ENCODE measurements around the gene CSRP1. TPM values are rescaled to one million over a fixed set of nuclear protein-coding genes. Genes with fewer than 3 reads are reported as not detected.
A peak's percentile ranks its signal among the peaks of the same experiment; 100 is the strongest.

The CSRP1 gene
- total and polyA plus RNA-seq, 9 of the 15 experiments (the other 6 are each of a cell fraction or from before 2014, with no cell fraction given): 6.8 to 39.4 (median 23.7) TPM

GRCh38 chr1:201499795-201500669 is 6.9 kb downstream of the CSRP1 start (continued):
- TF ChIP-seq CREB5 (CRISPR knock-in tag; IDR thresholded peaks at IDR 0.05) (no peak), TGIF2 (CRISPR knock-in tag; IDR thresholded peaks at IDR 0.05) (no peak), BCOR (IDR thresholded peaks at IDR 0.05) (peak; percentile 81), SNRNP70 (optimal IDR thresholded peaks at IDR 0.05; ENCODE audit: low read depth, low read length) (no peak), PHF8 (IDR thresholded peaks at IDR 0.05; ENCODE audit: borderline replicate concordance, low read length) (no peak), PRMT5 (CRISPR knock-in tag; IDR thresholded peaks at IDR 0.05) (0 out of 2 replicates have a peak, but pooled peaks have one; percentile 31), GTF2E2 (tag; IDR thresholded peaks at IDR 0.05) (no peak), ZFP36 (IDR thresholded peaks at IDR 0.05; ENCODE audit: low read depth, low read length, partially characterized antibody) (peak; percentile 59), LARP7 (IDR thresholded peaks at IDR 0.05) (no peak)

GRCh38 chr1:201499191-201499590 is 7.7 kb downstream of the CSRP1 start:
- 33% methylated on average over 3 of the region's 3 CpGs for WGBS (ENCODE audit: insufficient coverage, low coverage, missing lambda C conversion rate)
- H3K4me1 ChIP-seq (replicated peaks in 1 of 2; ENCODE audit: control insufficient read depth in 2 of 2, insufficient read depth in 2 of 2, low read length in 2 of 2): peaks cover 0 to 3% of the 10 kb centered on the region in 2 experiments; a peak in 3 of 5 replicates
- H3K9me1 ChIP-seq (ENCODE audit: control insufficient read depth, insufficient read depth, low read length): no peaks in the 10 kb centered on the region
- CTCF ChIA-PET (ENCODE audit: low intra/inter-chr PET ratio): no interaction called here
- no peak for TF ChIP-seq RNF2 (IDR thresholded peaks at IDR 0.05)
- TF ChIP-seq SRSF1 (IDR thresholded peaks at IDR 0.05; ENCODE audit: low read depth, low read length): no peak
- no peak for TF ChIP-seq NKRF (IDR thresholded peaks at IDR 0.05; ENCODE audit: borderline replicate concordance)
- TF ChIP-seq C11orf30 (IDR thresholded peaks at IDR 0.05; ENCODE audit: low read depth): no peak
- TF ChIP-seq ZFP36 (IDR thresholded peaks at IDR 0.05; ENCODE audit: low read depth, low read length, partially characterized antibody): no peak
- TF ChIP-seq SRSF9 (IDR thresholded peaks at IDR 0.05; ENCODE audit: borderline replicate concordance, low read depth, low read length): no peak
- POLR2A ChIA-PET: interaction anchor here (0.6 to 1.2 kb wide), 6 partner anchors 9 to 130 kb away, joined by 3 to 4 read pairs (median 4); no protein-coding TSS in a partner anchor
- ATAC-seq: no peak
- in situ Hi-C loops (cut with MboI): no loop called here
- H3K27ac ChIP-seq (ENCODE audit: extremely low read depth, low read depth, low read length): no peak overlapping the region
- H4K20me1 ChIP-seq (replicated peaks; ENCODE audit: control insufficient read depth, insufficient read depth, low read length): no peaks in the 10 kb centered on the region
- no peak for DNase-seq (ENCODE audit: extremely low read depth in 1 of 4, low spot score in 3 of 4)
- FAIRE-seq: no peak
- no peak overlapping the region for H3K4me2 ChIP-seq (ENCODE audit: insufficient read depth, low read length)
- no peaks in the 10 kb centered on the region for H3K79me2 ChIP-seq (ENCODE audit: control insufficient read depth, insufficient read depth, low read length)
- no peak overlapping the region for H3K4me3 ChIP-seq
- no peaks in the 10 kb centered on the region for H3K36me3 ChIP-seq (ENCODE audit: control insufficient read depth, insufficient read depth, low read length)
- no peak overlapping the region for H3K9ac ChIP-seq (ENCODE audit: insufficient read depth in 1 of 2, low read depth in 2 of 2, low read length in 2 of 2)
- H2AFZ ChIP-seq (ENCODE audit: low read depth, low read length): no peak overlapping the region
- H3K27me3 ChIP-seq (ENCODE audit: control insufficient read depth in 2 of 2, insufficient read depth in 2 of 2, low read length in 2 of 2): peaks cover 0 to 20% of the 10 kb centered on the region in 2 experiments; a peak in 1 of 5 replicates
- H3K9me3 ChIP-seq (replicated peaks; ENCODE audit: control insufficient read depth, insufficient read depth, low read depth, low read length): no peaks in the 10 kb centered on the region
- intact Hi-C loops (cut with micrococcal nuclease): no loop called here
- BruUV-seq (replicated peaks): no TSS peak
